GM12892 (cell line): ENCODE data around the gene RIC8B.

Experiments used
- DNase-seq: peaks from one replicate; pipeline ENCODE4 v3.0.0; 2011; ENCODE audit not compliant: insufficient read length
- FAIRE-seq: peaks from 2 replicates; lab custom pipeline; 2011; peaks lifted over from hg19 to GRCh38; lab: Jason Lieb, UNC
- POLR2A ChIP-seq: IDR thresholded peaks from 2 replicates; pipeline ENCODE4 v1.6.1; 2011; ENCODE audit warnings: low read depth, low read length, control low read depth
- POLR2AphosphoS5 ChIP-seq: IDR thresholded peaks from 2 replicates; pipeline ENCODE4 v1.6.1; 2011; ENCODE audit warnings: low read depth, low read length, control low read depth
- TAF1 ChIP-seq: IDR thresholded peaks from 2 replicates; pipeline ENCODE4 v1.6.1; 2011; ENCODE audit warnings: low read depth, mild to moderate bottlenecking, control low read depth, low read length, borderline replicate concordance

RIC8B gene

DNA sequence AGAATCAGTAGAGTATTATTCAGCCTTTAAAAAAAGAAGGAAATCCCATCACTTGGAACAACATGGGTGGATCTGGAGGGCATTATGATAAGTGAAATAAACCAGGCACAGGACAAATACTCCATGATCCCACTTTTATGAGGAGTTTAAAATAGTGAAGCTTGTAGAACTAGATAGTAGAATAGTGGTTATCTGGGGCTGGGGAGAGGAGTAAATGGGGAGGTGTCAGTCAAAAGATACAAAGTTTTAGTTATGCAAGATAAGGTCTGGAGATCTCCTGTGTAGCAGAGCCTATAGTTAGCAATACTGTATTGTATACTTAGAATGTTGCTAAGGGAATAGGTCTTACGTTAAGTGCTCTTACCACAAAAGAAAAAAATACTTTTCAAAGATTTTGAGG lies 64.9 kb downstream of the RIC8B start:
- no peak for TF ChIP-seq POLR2AphosphoS5
- TF ChIP-seq POLR2A, result no peak
- TF ChIP-seq TAF1, result no peak
- no peak for DNase-seq
- FAIRE-seq, result no peak

DNA sequence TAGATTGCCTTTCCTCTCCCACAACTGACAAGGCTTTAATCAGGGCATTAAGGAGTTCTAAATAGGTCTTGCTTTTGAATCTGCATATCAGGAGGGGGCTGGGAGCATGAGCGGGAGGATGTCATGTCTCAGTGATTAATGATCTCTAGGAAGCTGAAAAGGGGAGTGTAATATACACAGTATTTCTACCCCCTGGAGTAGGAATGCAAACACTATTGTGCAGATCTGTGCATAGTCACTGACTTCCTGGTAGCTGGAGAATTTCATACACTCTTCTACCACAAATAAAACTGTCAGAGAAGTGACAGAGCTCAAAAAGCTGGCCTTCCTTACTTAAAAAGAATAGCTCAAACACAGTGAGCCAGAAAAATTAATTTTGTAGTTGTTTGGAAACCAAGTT lies 65.8 kb downstream of the RIC8B start:
- FAIRE-seq, result peak; percentile 14
- TF ChIP-seq TAF1, result no peak
- no peak for DNase-seq

DNA sequence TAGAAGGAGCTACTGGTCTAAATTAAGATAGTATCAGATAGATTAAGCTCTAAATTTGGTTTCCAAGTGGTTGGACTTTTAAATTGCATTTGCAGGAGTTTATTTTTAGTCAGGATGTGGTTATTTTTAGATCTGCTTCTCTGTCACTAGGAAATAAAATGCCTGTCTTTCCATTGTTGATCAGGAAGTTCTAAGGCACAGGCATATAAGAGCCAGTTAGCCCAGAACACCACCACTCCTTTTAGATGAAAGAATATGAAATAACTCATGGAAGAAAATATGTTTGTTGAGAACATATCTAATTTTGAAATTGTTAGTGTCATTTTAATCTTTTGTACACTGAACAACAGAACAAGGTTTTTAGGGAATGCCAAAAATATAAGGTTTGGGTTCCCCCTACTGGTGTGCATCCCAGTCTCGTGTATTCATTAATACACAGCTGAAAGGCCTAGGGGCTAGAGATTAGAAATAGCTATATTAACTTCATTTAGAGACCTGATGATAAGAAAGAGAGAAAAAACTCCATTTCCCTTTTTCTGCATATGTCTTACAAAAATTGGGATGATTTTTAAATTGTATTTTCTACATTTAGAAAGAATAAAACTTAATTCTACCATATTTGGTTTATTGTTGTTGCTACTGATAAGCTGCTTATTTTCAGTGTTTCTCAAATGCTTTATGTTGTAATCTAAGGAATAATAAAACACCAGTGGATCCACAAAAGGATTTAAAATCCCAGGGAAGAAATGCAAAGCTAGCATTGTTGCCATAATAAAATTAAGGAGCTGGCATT lies 67.2 kb downstream of the RIC8B start:
- no peak for TF ChIP-seq POLR2A
- TF ChIP-seq TAF1, result no peak
- no peak for FAIRE-seq
- DNase-seq, result peak; percentile 13

- TF ChIP-seq TAF1 (no peak), POLR2A (no peak), POLR2AphosphoS5 (no peak)
- FAIRE-seq (no peak), DNase-seq (no peak)
Observed at GRCh38 chr12:106845902-106846301, 71.4 kb downstream of the RIC8B start.

DNA sequence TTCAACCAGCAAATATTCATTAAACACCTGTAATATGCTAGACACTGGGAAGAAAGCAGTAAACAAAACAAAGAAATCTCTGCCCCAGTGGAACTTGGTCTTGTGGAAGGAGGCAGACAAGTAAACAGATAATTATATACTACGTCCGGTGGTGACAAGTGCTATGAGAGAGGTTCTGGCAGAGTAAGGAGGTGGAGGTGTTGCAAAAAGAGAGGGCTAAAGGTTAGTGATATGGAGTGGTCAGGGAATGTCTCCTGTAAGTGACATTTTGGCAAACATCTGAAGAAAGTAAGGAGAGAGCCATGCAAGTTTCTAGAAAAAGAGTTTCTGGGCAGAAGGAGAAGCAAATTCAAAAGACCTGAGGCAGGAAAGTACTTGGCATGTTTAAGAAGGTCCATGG lies 73.4 kb downstream of the RIC8B start:
- FAIRE-seq (no peak), DNase-seq (no peak)
- no peak for TF ChIP-seq POLR2AphosphoS5
- TF ChIP-seq TAF1, result no peak
- no peak for TF ChIP-seq POLR2A

- TF ChIP-seq POLR2AphosphoS5, result no peak
- no peak for TF ChIP-seq TAF1
- no peak for TF ChIP-seq POLR2A
- DNase-seq (no peak), FAIRE-seq (no peak)
Observed at GRCh38 chr12:106851306-106851705, 76.8 kb downstream of the RIC8B start.

GRCh38 chr12:106854723-106855122 lies 80.2 kb downstream of the RIC8B start:
- TF ChIP-seq POLR2A (no peak), POLR2AphosphoS5 (no peak), TAF1 (no peak)
- DNase-seq (no peak), FAIRE-seq (no peak)

GRCh38 chr12:106855221-106855758 lies 80.8 kb downstream of the RIC8B start:
- TF ChIP-seq POLR2A, result no peak
- TF ChIP-seq TAF1, result no peak
- TF ChIP-seq POLR2AphosphoS5, result no peak
- DNase-seq (no peak), FAIRE-seq (no peak)

GRCh38 chr12:106861984-106862916 lies 87.8 kb downstream of the RIC8B start:
- no peak for FAIRE-seq
- no peak for TF ChIP-seq POLR2AphosphoS5
- no peak for TF ChIP-seq TAF1
- no peak for TF ChIP-seq POLR2A
- DNase-seq, result no peak

- no peak for DNase-seq
- TF ChIP-seq TAF1 (no peak), POLR2A (no peak), POLR2AphosphoS5 (no peak)
- no peak for FAIRE-seq
Observed at GRCh38 chr12:106863189-106863588, 88.7 kb downstream of the RIC8B start.

- DNase-seq (no peak), FAIRE-seq (no peak)
- no peak for TF ChIP-seq POLR2AphosphoS5
- TF ChIP-seq POLR2A, result no peak
- TF ChIP-seq TAF1, result no peak
Observed at GRCh38 chr12:106865683-106866082, 91.2 kb downstream of the RIC8B start.
